Measurements from ENCODE around the gene MAPK10.
"Not testable (repeated sequence)": the region's sequence is repeated elsewhere in the genome, so short reads cannot be mapped to it uniquely, and the experiment has no call there.

MAPK10 gene

DNA sequence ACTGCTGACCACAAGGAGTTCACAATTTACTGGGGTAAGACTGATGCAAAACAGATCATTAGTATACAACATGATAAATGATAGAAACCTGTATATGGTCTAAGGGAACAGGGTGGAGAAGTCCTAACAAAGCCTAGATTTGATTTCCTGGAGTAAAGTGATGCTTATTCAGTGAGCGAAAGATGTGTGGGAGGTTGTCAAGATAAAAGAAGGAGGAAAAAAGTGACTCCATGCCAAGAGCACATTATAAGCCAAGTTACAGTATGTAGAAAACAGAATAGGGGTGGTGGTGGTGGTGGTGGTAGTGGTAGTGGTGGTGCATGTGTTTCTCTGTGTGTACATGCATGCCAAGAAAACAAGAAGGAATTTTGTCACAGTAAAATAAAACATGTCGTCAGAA, 325.2 kb downstream of the MAPK10 start:
- TF ChIP-seq, protein P1, sequence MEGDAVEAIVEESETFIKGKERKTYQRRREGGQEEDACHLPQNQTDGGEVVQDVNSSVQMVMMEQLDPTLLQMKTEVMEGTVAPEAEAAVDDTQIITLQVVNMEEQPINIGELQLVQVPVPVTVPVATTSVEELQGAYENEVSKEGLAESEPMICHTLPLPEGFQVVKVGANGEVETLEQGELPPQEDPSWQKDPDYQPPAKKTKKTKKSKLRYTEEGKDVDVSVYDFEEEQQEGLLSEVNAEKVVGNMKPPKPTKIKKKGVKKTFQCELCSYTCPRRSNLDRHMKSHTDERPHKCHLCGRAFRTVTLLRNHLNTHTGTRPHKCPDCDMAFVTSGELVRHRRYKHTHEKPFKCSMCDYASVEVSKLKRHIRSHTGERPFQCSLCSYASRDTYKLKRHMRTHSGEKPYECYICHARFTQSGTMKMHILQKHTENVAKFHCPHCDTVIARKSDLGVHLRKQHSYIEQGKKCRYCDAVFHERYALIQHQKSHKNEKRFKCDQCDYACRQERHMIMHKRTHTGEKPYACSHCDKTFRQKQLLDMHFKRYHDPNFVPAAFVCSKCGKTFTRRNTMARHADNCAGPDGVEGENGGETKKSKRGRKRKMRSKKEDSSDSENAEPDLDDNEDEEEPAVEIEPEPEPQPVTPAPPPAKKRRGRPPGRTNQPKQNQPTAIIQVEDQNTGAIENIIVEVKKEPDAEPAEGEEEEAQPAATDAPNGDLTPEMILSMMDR (IDR thresholded peaks at IDR 0.05; ENCODE audit: insufficient read depth, low read depth, low read length, missing control alignments) = no peak
- DNase-seq (ENCODE audit: low read depth) = no peak
- no peak overlapping the region for H3K4me3 ChIP-seq (ENCODE audit: low read depth, low read length)

DNA sequence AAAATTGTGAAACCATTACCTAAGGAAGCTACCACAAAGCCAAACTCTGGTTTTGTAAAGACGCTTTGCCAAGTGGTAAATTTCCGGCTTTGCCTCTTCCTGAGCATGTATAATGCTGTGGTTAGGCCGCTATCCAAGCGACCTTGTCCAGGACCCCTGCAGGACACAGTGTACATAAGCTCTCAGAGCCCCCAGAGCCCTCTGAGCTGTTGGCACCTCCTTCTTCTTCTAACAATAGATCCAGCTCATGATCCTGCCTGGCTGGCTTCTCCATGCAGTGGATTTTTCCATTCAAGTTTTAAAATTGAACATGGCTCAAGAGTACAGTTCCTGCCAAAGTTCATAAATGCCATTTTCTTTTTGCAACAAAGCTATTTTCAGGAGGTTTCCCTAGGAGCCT, 326.7 kb downstream of the MAPK10 start:
- DNase-seq (ENCODE audit: low read depth) = no peak
- no peak overlapping the region for H3K4me3 ChIP-seq (ENCODE audit: low read depth, low read length)
- TF ChIP-seq, protein P1 (IDR thresholded peaks at IDR 0.05; ENCODE audit: insufficient read depth, low read depth, low read length, missing control alignments) = no peak

DNA sequence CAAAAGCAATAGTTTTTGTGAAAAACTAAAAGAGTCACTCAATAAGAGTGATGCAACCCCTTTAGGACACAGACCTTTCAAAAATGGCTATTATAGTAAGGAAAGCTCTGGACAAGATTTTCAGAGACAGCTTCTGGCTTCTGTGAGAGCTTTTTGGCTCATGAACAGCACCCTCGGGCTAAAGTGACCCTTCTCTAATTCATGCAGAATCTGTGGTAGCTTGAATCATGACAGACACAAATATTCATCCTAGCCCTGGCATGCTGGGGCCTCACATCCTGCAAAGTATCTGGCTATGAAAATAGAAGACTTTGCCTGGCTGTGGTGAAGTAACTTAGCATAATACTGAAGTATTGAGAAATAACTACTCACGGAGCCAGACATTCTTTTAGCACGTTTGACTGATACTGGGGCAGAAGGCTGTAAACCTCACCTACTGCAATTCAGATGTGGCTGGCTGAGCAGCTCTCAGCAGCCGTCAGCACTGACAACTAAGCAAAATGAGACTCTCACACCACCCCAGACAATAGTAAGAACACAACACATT, 327.3 kb downstream of the MAPK10 start:
- no peak for DNase-seq (ENCODE audit: low read depth)
- H3K4me3 ChIP-seq (ENCODE audit: low read depth, low read length) = no peak overlapping the region
- TF ChIP-seq, protein P1 (IDR thresholded peaks at IDR 0.05; ENCODE audit: insufficient read depth, low read depth, low read length, missing control alignments) = no peak

DNA sequence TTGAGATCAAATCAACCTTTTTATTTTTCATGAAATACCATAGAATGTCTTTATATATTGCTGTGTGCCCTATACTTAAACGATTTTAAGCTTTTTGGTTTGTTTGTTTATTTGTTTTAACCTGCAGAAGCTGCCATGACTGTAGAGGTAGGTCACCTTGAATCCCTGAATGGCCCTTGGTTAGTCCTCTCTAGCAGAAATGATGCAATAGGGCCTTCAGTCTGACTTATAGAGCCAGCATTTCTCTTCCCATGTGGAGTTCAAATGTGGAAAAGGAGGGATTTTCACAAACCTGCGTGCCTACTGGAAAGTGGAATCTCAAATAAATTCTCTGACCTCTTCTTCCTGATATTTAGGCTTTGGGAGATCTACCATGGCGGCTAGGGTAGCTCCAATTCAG, 327.9 kb downstream of the MAPK10 start:
- no peak overlapping the region for H3K4me3 ChIP-seq (ENCODE audit: low read depth, low read length)
- DNase-seq (ENCODE audit: low read depth) = no peak
- TF ChIP-seq, protein P1 (IDR thresholded peaks at IDR 0.05; ENCODE audit: insufficient read depth, low read depth, low read length, missing control alignments) = no peak

DNA sequence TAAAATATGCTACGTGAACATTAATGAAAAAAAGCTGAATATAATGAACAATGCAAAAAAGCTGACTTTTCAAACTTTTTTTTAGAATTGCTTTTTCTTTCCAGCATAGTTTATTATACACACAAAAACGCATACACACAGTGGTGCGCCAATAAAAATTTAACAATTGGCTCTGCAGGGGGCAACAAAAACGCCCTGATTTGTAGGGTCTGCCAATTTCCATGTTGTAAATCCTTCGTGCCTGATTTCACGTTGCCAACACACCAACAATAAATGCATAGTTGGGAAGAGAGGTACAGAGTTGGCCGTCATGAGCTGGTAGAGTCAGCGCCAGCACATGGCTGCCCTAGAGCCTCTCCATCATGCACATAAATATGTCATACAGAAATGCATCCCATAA, 333.1 kb downstream of the MAPK10 start:
- TF ChIP-seq, protein P1 (IDR thresholded peaks at IDR 0.05; ENCODE audit: insufficient read depth, low read depth, low read length, missing control alignments) = no peak
- DNase-seq (ENCODE audit: low read depth) = no peak

DNA sequence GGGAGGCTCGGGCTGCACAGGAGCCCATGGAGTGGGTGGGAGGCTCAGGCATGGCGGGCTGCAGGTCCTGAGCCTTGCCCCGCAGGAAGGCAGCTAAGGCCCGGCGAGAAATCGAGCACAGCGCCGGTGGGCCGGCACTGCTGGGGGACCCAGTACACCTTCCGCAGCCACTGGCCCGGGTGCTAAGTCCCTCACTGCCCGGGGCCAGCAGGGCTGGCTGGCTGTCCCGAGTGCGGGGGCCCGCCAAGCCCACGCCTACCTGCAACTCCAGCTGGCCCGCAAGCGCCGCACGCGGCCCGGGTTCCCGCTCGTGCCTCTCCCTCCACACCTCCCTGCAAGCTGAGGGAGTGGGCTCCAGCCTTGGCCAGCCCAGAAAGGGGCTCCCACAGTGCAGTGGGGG, 338.2 kb downstream of the MAPK10 start:
- DNase-seq (ENCODE audit: low read depth); H3K4me3 ChIP-seq (ENCODE audit: low read depth, low read length): not testable (repeated sequence)

More for the DNA sequence above, 333.1 kb downstream of the MAPK10 start:
- H3K4me3 ChIP-seq (ENCODE audit: low read depth, low read length) = no peak overlapping the region

DNA sequence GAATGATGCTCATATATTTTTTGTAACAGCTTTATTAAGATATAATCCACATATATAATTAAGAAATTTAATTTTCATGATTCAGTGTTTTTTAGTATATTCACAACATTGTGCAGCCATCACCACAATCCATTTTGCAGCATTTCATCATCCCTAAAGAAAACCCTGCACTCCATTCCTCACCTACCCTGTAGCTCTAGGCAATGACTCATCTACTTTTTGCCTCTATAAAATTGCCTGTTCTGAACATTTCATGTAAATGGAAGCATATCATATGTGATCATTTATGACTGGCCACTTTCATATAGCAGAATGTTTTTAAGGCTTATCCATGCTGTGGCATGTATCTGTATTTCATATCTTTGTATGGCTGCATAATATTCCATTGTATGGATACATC, 339.9 kb downstream of the MAPK10 start:
- H3K4me3 ChIP-seq (ENCODE audit: low read depth, low read length) = no peak overlapping the region
- no peak for DNase-seq (ENCODE audit: low read depth)
- TF ChIP-seq, protein P1 (IDR thresholded peaks at IDR 0.05; ENCODE audit: insufficient read depth, low read depth, low read length, missing control alignments) = no peak
